ENCODE measurements around the gene EXOC3L2. TPM values are rescaled to one million over a fixed set of nuclear protein-coding genes. Genes with fewer than 3 reads are reported as not detected.

The EXOC3L2 gene
- total and polyA plus RNA-seq, 2 of the 8 experiments (the other 6 are each of a cell fraction or from before 2014, with no cell fraction given), result 1.4 to 1.6 TPM

- H3K4ac ChIP-seq (replicated peaks; ENCODE audit: insufficient read length, low read depth, low read length), result no peak overlapping the region
- no peaks in the 10 kb centered on the region for H3K4me1 ChIP-seq (replicated peaks in 1 of 4; ENCODE audit: control insufficient read depth in 3 of 4, insufficient read depth in 4 of 4, low read length in 3 of 4)
- H2BK12ac ChIP-seq (ENCODE audit: low read depth, low read length), result no peak overlapping the region
- H4K8ac ChIP-seq (ENCODE audit: extremely low read depth, insufficient read depth, low read length), result no peak overlapping the region
- no peaks in the 10 kb centered on the region for H3K27me3 ChIP-seq (replicated peaks in 1 of 4; ENCODE audit: control insufficient read depth in 3 of 4, extremely low read depth in 1 of 4, insufficient read depth in 3 of 4, low read length in 3 of 4)
- no peak overlapping the region for H2BK20ac ChIP-seq (ENCODE audit: low read length)
- H3K27ac ChIP-seq (ENCODE audit: low read depth, low read length), result no peak overlapping the region
- no peaks in the 10 kb centered on the region for H3K9me3 ChIP-seq (ENCODE audit: insufficient read depth in 2 of 2, low read depth in 1 of 2, low read length in 1 of 2)
- H4K91ac ChIP-seq (replicated peaks; ENCODE audit: insufficient read length, low read length), result no peak overlapping the region
- no peak overlapping the region for H2BK120ac ChIP-seq (replicated peaks; ENCODE audit: low read depth, low read length)
- no peaks in the 10 kb centered on the region for H3K79me2 ChIP-seq (ENCODE audit: control insufficient read depth in 1 of 2, insufficient read depth in 2 of 2, low read length in 2 of 2)
- no peak overlapping the region for H2AFZ ChIP-seq (ENCODE audit: low read length)
- no peak overlapping the region for H3K4me3 ChIP-seq (ENCODE audit: extremely low read depth in 1 of 4, insufficient read depth in 2 of 4, low read depth in 3 of 4, low read length in 4 of 4)
- H3K23me2 ChIP-seq (ENCODE audit: low read depth, low read length), result no peaks in the 10 kb centered on the region
- FAIRE-seq (no peak), DNase-seq (ENCODE audit: low read depth in 1 of 2, low spot score in 2 of 2) (no peak)
- no peak overlapping the region for H3K14ac ChIP-seq (ENCODE audit: insufficient read length)
- H3K79me1 ChIP-seq (ENCODE audit: low read depth, low read length), result no peaks in the 10 kb centered on the region
- CTCF ChIA-PET (ENCODE audit: partially characterized antibody), result interaction anchor here (0.7 to 8.3 kb wide), 3 partner anchors 40 to 139 kb away, joined by 3 to 106 read pairs (median 3); partner anchors contain the start of genes EXOC3L2 and GEMIN7
- no peaks in the 10 kb centered on the region for H4K20me1 ChIP-seq (replicated peaks in 1 of 2; ENCODE audit: control insufficient read depth in 1 of 2, insufficient read depth in 2 of 2, low read length in 2 of 2)
- H3K23ac ChIP-seq (ENCODE audit: insufficient read length), result no peak overlapping the region
- POLR2A ChIA-PET (ENCODE audit: partially characterized antibody), result interaction anchor here (1.0 kb wide), 1 partner anchor 15 kb away, joined by 3 read pairs; no protein-coding TSS in a partner anchor
- no peak overlapping the region for H3K9ac ChIP-seq (replicated peaks in 1 of 4; ENCODE audit: extremely low read depth in 1 of 4, low read depth in 3 of 4, low read length in 3 of 4)
- no peak overlapping the region for H3K4me2 ChIP-seq (ENCODE audit: insufficient read depth in 1 of 2, low read depth in 2 of 2, low read length in 2 of 2)
- no peak overlapping the region for H2BK15ac ChIP-seq (ENCODE audit: low read length)
- WGBS, 2 experiments (ENCODE audit: extremely low coverage in 1 of 2, insufficient coverage in 1 of 2, insufficient read length in 1 of 2, insufficient replicate concordance in 2 of 2, low coverage in 1 of 2, low lambda C conversion rate in 2 of 2, missing lambda C conversion rate in 1 of 2), result 82% methylated on average over 12 of the region's 12 CpGs; no CpG with 5 or more reads in 1 of the 2 experiments
- TF ChIP-seq PHF8 (conservative IDR thresholded peaks at IDR 0.05; ENCODE audit: low read depth, low read length) (no peak), TAF1 (IDR thresholded peaks at IDR 0.05; ENCODE audit: low read depth, low read length) (no peak), EGR1 (IDR thresholded peaks at IDR 0.05; ENCODE audit: borderline replicate concordance, low read depth, low read length) (no peak), BACH1 (IDR thresholded peaks at IDR 0.05; ENCODE audit: low read length) (no peak), CHD1 (IDR thresholded peaks at IDR 0.05; ENCODE audit: low read depth, low read length) (no peak), BRCA1 (IDR thresholded peaks at IDR 0.05; ENCODE audit: low read depth, low read length) (no peak)
- H3K18ac ChIP-seq (ENCODE audit: extremely low read depth, low read length), result no peak overlapping the region
- H3K36me3 ChIP-seq (ENCODE audit: control insufficient read depth in 2 of 4, insufficient read depth in 4 of 4, low read length in 3 of 4), result no peaks in the 10 kb centered on the region
- H4K5ac ChIP-seq (ENCODE audit: insufficient read length, low read depth, low read length), result no peak overlapping the region
- no peak overlapping the region for H2BK5ac ChIP-seq (ENCODE audit: low read depth, low read length)
- no peak overlapping the region for H3K56ac ChIP-seq (replicated peaks; ENCODE audit: insufficient read length, low read depth, low read length)
- no peak overlapping the region for H2AK5ac ChIP-seq (ENCODE audit: low read depth, low read length)
These were observed 39.4 kb downstream of the EXOC3L2 start for GRCh38 chr19:45205810-45206209.

Measured in H1 (cell line).